Stimulated activated CD4-positive, alpha-beta T cell treated with anti-CD3 and anti-CD28 coated beads, Interleukin-1b, Interleukin-23, amount 100 ng/mL, for 1 hour (primary cell): ENCODE data around the gene ANKRD36C.
"Not testable (repeated sequence)": the region's sequence is repeated elsewhere in the genome, so short reads cannot be mapped to it uniquely, and the experiment has no call there.

Source experiments
- DNase-seq, 2 donors: peaks; one replicate each; pipeline ENCODE4 v3.0.0-alpha.2; 2020; ENCODE audit warnings: low read depth in 2 of 2

The ANKRD36C gene

GRCh38 chr2:95799147-95799889 is 192.3 kb downstream of the ANKRD36C start:
- not testable (repeated sequence) for DNase-seq

DNA sequence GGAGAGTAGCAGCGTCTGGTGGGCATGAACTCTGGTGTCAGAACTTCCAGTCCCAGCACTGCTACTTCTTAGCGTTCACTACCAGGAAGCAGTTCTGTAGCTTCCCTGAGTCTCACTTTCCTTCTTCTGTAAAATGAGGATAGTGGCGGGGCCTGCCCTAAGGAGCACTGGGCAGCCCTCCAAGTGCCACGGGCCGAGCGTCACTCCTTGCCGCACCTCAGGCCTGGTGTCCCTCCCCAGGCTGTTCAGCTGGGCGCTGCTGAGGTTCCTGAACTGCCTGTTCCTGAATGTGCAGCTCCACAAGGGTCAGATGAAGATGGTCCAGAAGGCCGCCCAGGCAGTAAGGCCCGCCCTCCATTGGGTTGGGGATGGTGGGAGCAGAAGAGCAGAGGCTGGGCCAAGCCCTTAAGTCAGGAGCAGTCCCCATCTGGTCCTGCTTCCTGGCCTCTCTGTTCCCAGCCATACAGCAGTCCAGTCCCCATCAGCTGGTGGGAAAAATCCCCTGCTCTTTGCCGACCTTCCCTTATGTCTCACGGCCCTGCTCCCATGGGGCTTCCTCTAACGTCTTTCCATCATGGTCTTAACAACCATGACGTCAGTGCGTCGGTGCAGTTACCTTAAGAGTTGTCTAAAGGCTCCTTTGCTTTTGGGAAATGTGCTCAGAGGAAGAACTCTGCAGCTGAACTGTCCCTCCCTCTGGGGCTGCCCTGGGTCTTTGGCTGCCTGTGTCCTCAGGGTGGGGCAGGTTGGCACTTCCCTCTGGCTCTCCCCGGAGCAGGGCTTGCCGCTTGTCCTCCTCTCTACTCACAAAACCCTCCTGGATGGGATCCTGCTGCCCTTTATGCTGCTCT is 195.2 kb downstream of the ANKRD36C start:
- not testable (repeated sequence) for DNase-seq

DNA sequence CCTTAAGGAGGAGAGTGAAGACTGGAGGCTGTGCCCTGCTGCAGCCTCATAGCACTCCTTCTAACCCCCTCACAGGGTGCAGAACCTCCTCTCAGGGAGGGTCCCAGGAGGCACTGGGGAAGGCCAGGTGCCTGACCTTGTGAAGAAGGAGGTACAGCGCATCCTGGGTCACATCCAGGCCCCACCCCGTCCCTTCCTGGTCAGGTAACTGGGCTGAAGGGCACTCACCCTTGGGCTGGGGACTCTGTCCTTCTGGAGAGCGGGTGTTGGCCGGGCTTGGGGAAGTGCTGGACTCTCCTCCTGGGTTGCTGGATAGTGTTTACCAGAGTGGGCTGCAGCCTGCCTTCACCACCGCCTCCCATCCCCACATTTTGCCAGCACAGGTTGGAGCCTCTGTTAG is 197.7 kb downstream of the ANKRD36C start:
- not testable (repeated sequence) for DNase-seq

DNA sequence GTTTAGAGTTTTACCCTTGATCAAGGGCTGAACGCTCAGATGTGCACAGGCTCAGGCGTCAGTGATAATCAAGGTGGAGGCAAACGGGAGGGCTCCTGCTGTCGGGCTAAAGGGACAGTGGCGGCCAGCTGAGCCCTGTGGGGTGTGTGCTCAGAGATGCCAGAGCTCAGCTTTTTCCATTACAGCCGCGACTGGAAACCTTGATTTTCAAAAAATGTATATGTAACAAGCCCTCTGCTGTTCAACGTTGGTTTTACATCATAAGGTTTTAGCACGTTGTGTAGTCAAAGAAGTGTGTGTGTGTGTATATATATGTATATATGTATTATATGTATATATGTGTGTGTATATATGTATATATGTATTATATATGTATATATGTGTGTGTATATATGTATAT is 201.4 kb downstream of the ANKRD36C start:
- not testable (repeated sequence) for DNase-seq

GRCh38 chr2:95789385-95789784 is 202.2 kb downstream of the ANKRD36C start:
- not testable (repeated sequence) for DNase-seq

DNA sequence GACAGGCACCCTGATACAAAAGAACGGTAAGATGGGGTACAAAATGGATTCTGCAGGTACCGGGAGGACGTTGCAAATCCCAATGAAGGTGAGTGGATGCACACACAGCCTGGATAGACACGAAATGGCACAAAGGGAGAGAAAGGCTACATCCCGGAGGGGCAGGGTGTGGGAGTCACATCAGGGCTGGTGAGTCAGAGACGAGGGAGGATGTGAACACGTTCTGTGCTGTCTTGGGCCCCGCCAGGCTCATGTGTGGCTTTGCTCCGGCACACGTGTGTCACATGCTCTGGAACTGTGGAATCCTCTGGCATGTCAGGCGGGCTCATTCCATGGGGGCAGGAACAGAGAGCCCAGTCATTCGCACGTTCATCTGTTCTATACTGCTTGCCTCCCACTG is 203.0 kb downstream of the ANKRD36C start:
- DNase-seq = not testable (repeated sequence)
